Measurements from ENCODE around the gene ST7. TPM values are rescaled to one million over a fixed set of nuclear protein-coding genes. Genes with fewer than 3 reads are reported as not detected.

The ST7 gene
- total and polyA plus RNA-seq, 2 experiments from 2014 or later: 9.9 to 18.3 TPM

GRCh38 chr7:117134411-117134810 lies 181.1 kb downstream of the ST7 start:
- H3K4me3 Mint-ChIP-seq: no peak overlapping the region
- peaks cover 24% of the 10 kb centered on the region for H3K4me1 Mint-ChIP-seq
- no peak overlapping the region for H3K4me2 ChIP-seq
- H3K4me3 ChIP-seq: no peak overlapping the region
- TF ChIP-seq EZH2 (IDR thresholded peaks at IDR 0.05; ENCODE audit: low read depth, unreplicated experiment) (no peak), CTCF (conservative IDR thresholded peaks at IDR 0.05; ENCODE audit: low read depth in 2 of 2) (no peak), ZNF462 (CRISPR knock-in tag; IDR thresholded peaks at IDR 0.05) (no peak), POLR2AphosphoS5 (IDR thresholded peaks at IDR 0.05; ENCODE audit: low read depth) (no peak), STAT1 (IDR thresholded peaks at IDR 0.05; ENCODE audit: unreplicated experiment) (no peak), ZNF331 (CRISPR knock-in tag; IDR thresholded peaks at IDR 0.05; ENCODE audit: low read depth) (no peak), NANOG (IDR thresholded peaks at IDR 0.05; ENCODE audit: borderline replicate concordance) (no peak), EZH2phosphoT487 (IDR thresholded peaks at IDR 0.05; ENCODE audit: unreplicated experiment) (no peak), CREB1 (CRISPR knock-in tag; IDR thresholded peaks at IDR 0.05; ENCODE audit: low read depth) (no peak), REST (IDR thresholded peaks at IDR 0.05; ENCODE audit: unreplicated experiment) (no peak), JUNB (IDR thresholded peaks at IDR 0.05; ENCODE audit: unreplicated experiment) (no peak), ETS1 (IDR thresholded peaks at IDR 0.05) (no peak), ZNF114 (CRISPR knock-in tag; IDR thresholded peaks at IDR 0.05) (no peak)
- no peaks in the 10 kb centered on the region for H3F3A ChIP-seq (replicated peaks; ENCODE audit: low read depth)
- no peak overlapping the region for H3K27ac Mint-ChIP-seq
- H3K36me3 ChIP-seq (ENCODE audit: insufficient read depth): no peaks in the 10 kb centered on the region
- no peaks in the 10 kb centered on the region for H4K20me1 ChIP-seq (replicated peaks; ENCODE audit: insufficient read depth)
- peaks cover 5% of the 10 kb centered on the region; the same call in 2 of the 3 replicates for H3K36me3 Mint-ChIP-seq (ENCODE audit: low read depth)
- ATAC-seq (no peak), DNase-seq (ENCODE audit: low spot score) (no peak)
- H3K9me2 ChIP-seq (ENCODE audit: insufficient read depth): no peaks in the 10 kb centered on the region
- H3K9me3 Mint-ChIP-seq: no peaks in the 10 kb centered on the region
- H3K79me2 ChIP-seq (replicated peaks; ENCODE audit: insufficient read depth): no peaks in the 10 kb centered on the region
- peaks cover 1% of the 10 kb centered on the region for H3K27me3 Mint-ChIP-seq (ENCODE audit: insufficient read depth, low read depth, poor library complexity)
- peaks cover 25% of the 10 kb centered on the region for H3K4me1 ChIP-seq (ENCODE audit: insufficient read depth)
- H3K27me3 ChIP-seq (ENCODE audit: insufficient read depth): no peaks in the 10 kb centered on the region
- no peak overlapping the region for H3K27ac ChIP-seq (ENCODE audit: low read depth)
- no peak overlapping the region for H2AFZ ChIP-seq
